Islet precursor cell (in vitro differentiated cells): ENCODE data around the gene RSAD2.

Experiments used
- DNase-seq: peaks from one replicate; pipeline ENCODE4 v3.0.0-alpha.2; 2018

The RSAD2 gene

DNA sequence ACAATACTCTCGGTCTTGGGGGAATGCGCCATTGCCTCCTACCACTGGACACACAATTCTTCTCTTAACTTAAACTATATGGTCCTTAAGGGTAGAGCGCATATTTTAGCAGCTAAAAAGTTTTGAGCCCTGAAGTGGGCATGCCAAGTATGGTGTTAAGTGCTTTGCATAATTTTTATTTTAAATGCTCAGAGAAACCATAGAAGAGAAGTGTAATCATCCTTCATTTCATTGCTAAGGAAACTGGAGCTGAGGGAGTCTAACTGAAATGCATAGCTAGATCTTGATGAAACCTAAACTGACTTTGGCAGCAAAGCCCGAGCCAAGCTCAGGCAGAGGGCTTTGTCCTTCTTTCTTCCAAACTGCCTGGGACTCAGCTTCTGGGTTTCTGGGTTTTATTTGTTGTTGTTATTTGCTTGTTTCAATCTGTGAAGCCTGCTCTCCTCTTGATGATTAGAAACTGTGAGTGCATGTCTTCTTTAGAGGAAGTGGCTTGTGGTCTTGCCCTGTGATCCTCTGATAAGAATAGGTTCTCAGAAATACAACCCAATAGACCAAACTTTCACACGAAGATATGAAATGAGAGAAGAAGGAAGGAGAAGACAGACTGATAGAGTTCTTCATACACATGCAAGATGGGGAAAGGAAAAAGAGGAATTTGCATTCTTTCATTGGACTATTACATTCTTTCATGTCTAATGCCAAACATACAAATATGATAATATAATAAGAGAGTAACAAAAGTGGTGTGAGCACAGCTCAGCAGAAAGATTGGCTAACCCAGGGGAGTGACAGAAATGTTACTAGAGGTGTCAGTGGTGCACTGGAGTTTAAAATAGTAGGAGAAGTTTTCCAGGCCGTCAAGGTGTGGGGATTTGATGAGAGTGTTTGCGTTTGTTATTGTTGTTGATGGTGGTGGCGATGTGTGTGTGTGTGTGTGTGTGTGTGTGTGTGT lies 32.1 kb downstream of the RSAD2 start:
- no peak for DNase-seq

- DNase-seq, result peak; percentile 22
Measured at GRCh38 chr2:6911721-6912120, 34.1 kb downstream of the RSAD2 start.

- no peak for DNase-seq
Measured at GRCh38 chr2:6913415-6914157, 36.0 kb downstream of the RSAD2 start.

DNA sequence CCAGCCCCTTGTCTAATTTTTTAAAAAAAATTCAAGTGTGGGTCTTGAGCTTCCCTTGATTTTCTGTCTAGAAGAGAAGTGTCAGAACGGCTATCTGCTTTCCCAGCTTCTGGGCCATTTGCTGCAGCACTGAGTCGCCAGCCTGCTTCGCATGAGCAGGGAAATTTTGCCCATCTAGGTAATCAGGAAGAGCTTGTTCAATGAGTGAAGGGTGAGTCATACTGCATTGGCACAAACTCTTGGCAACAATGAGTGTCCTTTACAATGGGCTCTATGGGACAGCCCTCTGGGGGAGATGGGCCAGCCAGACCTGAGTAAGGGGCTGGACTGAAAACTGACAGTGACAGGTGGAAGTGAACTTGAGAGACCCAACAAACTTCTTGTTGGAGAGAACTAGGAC lies 37.3 kb downstream of the RSAD2 start:
- no peak for DNase-seq

DNA sequence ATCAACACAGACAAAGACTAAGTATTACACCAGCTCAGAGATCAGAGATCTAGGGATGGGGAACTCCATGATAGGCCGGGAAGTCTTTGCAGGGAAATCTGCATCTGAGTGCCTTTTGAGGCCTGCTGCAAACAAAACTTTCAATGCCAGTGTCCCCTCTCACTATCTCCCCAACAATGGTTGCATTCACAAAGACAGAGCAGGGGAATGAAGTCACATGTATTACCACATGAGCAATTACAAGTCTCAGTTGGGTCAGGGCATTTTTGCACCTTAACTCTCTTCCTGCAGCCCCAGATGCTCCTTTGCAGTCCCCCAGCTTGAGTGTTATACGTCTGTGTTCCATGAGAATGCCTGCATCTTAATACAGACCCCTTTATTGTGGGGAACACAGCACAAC lies 37.8 kb downstream of the RSAD2 start:
- DNase-seq, result no peak

DNA sequence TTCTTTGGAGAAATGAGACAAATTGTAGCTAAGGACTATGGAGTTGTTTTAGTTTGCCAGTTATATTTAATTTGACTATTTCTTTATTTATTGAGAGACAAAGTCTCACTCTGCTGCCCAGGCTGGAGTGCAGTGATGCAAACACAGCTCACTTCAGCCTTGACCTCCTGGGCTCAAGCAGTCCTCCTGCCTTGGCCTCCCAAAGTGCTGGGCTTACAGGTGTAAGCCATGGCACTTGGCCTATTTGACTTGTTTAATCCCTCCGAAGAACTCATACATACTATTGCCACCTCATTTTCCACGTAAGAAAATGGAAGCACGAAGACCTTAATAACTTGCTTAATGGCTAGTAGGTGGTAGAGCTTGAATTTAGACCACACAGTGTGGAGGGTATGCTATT lies 38.6 kb downstream of the RSAD2 start:
- DNase-seq, result no peak

- no peak for DNase-seq
Measured at GRCh38 chr2:6916736-6917070, 39.1 kb downstream of the RSAD2 start.

- DNase-seq, result peak; percentile 80
Measured at GRCh38 chr2:6917071-6917760, 39.6 kb downstream of the RSAD2 start, which contains the start of gene RNF144A. Gene RNF144A (plus strand): TSS chr2:6917412. CDS start chr2:6996927, 79,515 bp downstream.

DNA sequence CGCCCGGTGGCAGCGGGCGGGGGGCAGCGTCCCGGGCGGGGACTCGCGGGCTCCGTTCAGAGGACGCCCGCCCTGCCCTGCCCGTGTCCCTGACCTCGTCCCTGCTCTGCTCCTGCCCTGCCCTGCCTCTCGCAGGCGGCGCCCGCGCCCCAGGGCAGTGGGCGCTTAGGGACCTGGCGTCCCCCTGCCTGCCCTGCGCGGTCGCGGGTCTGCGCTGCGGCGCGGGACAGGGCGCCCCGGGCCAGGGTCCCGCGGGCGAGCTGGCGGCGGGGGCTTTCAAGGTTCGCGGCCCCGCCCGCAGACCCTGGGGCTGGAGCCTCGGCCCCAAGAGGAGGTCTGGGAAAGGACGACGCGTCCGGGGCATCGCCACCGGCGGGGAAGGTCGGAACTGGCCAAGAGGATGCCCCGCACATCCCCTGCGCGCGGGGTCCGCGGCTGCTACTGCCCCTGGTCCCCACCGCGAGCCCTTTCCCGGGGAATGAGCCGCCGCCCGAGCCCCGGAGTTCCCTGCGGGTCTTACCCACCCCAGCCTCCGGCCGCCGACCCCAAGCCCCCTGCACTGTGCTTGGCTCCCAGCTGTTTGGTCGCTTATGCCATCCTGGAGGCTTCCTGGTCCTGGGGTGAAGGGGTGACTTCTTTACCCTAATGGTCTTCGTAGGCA lies 40.3 kb downstream of the RSAD2 start:
- DNase-seq, result peak; percentile 73

DNA sequence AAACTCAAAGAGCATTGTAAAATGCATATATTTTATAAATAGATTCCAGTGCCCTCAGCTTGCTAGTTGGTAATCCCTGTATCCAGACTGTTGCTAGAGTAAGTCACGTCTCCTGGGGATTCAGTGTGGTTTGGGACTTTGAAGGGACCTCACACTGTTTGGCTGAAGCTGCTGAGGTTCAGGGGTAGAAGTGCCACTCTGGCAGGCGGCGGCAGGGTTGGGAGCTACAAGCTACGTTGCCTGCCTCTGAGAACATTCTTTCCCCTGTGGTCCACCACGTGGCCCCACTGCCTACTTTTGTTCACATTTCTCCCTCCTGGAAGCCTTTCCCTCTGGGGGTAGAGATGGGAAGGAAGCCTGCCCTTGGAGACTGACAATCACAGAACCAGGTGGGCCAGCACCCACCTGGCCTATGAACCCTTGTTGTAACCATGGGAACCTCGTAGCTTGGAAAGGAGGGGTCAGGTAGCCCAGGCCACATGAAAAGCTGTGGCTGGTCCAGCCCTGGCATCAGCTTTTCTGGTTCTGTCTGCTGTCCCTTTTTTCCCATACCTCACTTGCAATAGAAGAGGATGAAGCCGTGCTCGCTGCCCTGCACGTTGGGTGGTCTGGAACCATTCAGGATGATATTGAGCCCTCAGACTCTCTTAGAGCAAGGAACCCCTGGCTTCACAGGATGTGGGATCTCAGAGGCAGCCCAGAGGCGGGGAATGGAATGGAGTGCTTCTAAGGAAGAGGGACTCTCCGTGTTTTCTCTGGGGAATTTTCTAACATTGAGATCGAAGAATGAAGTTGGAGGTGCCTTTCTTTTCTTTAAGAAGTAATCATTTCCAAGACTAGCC lies 42.5 kb downstream of the RSAD2 start:
- DNase-seq, result peak; percentile 44

DNA sequence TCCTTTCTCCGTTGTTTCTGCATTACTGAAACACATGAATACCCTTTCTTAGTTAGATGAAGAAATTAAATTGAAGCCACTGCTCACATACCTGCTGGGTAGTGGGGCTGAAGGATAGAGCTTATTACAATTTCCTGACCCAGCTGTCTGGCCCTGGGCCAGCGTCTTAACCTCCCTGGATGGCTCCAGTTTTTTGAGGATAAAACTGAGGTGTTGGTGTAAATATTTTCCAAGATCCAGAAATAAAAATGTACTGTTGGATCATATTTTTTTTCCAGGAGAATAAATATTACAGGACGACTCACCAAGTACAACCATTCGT lies 43.1 kb downstream of the RSAD2 start:
- DNase-seq, result no peak

DNA sequence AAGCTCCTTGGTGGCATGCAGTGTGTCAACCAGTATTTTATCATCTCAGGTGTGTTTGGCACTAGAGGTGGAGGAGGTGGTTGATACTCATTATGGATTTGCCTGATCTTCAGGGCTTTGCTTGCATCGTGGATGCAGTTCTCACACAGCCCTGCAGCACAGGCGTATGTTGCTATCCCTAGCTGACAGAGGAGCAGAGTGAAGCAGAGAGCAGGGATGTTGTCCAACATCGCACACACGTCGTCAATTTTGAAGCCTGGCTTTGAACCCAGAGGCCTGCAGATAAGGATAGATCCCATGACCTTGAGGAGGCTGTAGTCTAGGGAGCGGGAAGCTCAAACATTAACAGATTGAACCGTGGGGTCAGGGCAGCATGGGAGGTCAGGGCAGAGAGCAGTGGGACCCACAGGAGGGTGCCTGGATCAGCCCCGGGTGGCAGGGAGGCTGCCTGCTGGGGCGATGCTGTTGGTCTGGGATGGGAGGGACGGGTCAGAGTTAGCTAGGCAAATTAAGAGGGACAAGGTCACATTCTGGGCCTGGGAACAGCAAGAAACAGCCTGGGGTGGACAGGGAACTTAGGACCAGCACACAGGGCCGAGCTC lies 43.8 kb downstream of the RSAD2 start:
- DNase-seq, result peak; percentile 42

GRCh38 chr2:6922201-6922656 lies 44.7 kb downstream of the RSAD2 start:
- DNase-seq, result peak; percentile 62

GRCh38 chr2:6923319-6923718 lies 45.7 kb downstream of the RSAD2 start:
- DNase-seq, result peak; percentile 22

- DNase-seq, result peak; percentile 40
Measured at GRCh38 chr2:6924101-6924923, 46.7 kb downstream of the RSAD2 start.

DNA sequence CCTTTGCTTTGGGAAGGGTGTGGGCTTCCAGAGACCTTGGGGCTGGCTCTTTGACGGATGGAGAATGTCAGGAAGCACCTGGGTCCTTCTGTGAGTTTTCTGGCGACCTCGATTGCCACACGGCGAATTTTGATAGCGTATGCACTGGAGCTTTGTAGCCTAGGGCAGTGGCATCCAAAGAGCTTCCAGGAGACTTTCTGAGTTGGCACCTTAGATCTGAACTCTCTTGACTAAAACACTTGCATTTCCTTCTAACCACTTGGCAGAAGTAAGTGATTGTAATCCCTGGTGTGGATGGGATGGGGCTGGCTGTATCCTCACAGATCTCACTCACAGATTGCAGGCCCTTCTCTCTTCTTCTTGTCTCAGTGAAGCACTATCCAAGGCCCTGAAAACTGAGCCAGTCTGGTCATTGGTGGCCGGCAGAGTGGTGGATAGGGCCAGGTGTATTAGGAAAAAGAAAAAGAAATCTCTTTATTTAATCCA lies 47.4 kb downstream of the RSAD2 start:
- DNase-seq, result peak; percentile 22

GRCh38 chr2:6926071-6926732 lies 48.6 kb downstream of the RSAD2 start:
- DNase-seq, result peak; percentile 50

DNA sequence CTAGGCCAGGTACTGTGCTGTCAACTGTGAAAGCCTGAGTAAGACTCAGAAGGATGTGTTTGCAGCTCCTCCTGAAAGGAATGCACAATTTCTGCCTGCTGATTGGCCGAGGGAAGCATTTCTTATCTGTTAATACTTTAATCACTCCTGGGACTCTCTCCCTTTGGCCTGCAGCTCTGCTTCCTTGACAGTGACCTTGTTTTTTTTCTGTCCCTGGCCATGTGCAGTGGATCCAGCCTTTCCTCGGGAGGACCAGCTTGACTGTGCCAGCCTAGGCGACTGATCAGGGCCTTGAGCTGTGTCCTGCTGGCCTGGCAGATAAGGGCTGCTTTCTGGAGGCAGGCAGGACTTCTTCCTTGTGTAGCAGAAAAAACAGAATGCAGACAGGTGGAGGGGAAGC lies 49.6 kb downstream of the RSAD2 start:
- DNase-seq, result peak; percentile 57

- no peak for DNase-seq
Measured at GRCh38 chr2:6927753-6928152, 50.2 kb downstream of the RSAD2 start.

DNA sequence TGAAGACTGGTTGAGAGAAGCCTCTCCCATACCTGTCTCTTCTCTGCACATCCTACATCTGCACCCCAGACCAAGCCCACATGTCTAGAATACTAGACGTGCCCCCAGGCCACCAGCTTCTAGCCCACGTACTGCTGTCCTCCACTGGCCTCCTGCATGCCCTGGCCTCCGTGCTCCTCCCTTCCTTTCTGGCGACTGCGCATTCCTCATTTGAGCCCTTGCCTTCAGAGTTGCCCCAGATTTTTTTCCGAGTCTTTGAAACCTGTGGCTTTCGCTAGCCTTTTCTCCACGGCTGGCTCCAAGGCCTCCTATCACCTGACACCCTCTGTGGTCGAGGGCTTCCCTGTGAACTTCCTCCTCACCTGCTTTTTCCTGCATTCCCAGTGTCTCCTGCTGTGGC lies 50.9 kb downstream of the RSAD2 start:
- DNase-seq, result peak; percentile 45
